ENCODE measurements around the gene ELAVL2. TPM values are rescaled to one million over a fixed set of nuclear protein-coding genes. Genes with fewer than 3 reads are reported as not detected.

Gene ELAVL2
- total RNA-seq, 1 donor from 2014 or later: not detected

DNA sequence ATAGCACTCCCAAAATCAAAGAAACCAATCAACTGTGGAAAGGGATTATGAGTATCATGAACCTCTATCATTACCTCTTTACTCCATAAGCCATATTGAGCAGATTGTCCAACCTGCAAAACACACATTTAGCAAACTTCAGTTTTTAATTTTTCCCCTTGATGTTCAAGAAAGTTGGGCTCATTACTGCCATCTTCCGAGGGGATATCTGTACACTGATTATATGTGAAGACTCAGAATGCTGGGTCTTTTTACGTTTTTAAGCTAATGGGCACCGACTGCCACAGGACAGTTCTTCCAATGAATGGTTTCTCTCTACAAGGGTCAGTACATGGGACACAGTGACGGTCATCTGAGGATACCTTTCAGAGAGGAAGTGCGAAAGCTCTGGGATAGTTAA is 132.7 kb downstream of the ELAVL2 start:
- H3K9me3 ChIP-seq: no peaks in the 10 kb centered on the region
- intact Hi-C loops (cut with DNase I): no loop called here
- TF ChIP-seq, protein P1, sequence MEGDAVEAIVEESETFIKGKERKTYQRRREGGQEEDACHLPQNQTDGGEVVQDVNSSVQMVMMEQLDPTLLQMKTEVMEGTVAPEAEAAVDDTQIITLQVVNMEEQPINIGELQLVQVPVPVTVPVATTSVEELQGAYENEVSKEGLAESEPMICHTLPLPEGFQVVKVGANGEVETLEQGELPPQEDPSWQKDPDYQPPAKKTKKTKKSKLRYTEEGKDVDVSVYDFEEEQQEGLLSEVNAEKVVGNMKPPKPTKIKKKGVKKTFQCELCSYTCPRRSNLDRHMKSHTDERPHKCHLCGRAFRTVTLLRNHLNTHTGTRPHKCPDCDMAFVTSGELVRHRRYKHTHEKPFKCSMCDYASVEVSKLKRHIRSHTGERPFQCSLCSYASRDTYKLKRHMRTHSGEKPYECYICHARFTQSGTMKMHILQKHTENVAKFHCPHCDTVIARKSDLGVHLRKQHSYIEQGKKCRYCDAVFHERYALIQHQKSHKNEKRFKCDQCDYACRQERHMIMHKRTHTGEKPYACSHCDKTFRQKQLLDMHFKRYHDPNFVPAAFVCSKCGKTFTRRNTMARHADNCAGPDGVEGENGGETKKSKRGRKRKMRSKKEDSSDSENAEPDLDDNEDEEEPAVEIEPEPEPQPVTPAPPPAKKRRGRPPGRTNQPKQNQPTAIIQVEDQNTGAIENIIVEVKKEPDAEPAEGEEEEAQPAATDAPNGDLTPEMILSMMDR (IDR thresholded peaks at IDR 0.05): no peak
- H3K27me3 ChIP-seq: no peaks in the 10 kb centered on the region
- H3K4me1 ChIP-seq: no peaks in the 10 kb centered on the region
- DNase-seq (no peak), ATAC-seq (no peak)
- no peak overlapping the region for H3K27ac ChIP-seq
- H3K4me3 ChIP-seq: no peak overlapping the region
- no peaks in the 10 kb centered on the region for H3K36me3 ChIP-seq

DNA sequence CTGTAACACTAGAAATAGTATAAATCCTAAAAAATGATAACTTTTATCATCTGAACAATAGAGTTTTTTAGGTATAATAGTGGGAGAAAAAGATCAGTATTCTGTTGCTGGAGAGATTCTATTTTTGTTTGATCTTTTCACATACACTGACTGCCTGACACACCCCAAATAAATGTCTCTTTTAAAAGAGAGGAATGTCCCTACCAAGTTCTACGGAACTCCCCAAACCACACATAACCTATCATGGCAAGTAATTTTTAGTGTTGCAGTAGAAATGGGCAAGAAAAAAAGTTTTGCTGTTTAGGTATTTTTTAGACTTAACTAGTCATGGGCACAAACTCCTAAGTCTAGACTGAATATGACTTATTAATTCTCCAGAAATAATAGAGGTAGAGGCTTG is 139.1 kb downstream of the ELAVL2 start:
- DNase-seq (no peak), ATAC-seq (no peak)
- Histone ChIP-seq H3K36me3 (no peaks in the 10 kb centered on the region), H3K27ac (no peak overlapping the region), H3K4me1 (no peaks in the 10 kb centered on the region), H3K4me3 (no peak overlapping the region), H3K9me3 (no peaks in the 10 kb centered on the region), H3K27me3 (no peaks in the 10 kb centered on the region)
- intact Hi-C loops (cut with DNase I): no loop called here
- TF ChIP-seq, protein P1 (IDR thresholded peaks at IDR 0.05): no peak

DNA sequence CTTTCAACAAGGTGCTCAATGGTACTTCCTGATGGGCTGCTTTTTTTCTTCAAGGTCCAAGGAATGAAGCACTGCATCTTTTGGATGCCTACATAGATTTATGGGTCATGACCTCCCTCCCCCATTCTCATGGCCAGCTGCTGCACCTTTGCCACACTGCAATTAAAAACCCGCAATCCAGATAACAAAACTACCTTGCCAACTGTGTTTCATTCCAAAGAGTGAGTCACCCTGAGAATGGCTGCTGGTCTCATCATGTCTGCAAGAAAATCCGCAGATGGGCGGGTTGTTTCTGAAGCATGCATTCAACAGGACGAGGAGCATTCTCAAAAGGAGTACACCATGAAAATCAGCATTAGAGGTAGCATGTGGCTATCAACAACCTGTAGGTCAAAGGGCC is 139.8 kb downstream of the ELAVL2 start:
- TF ChIP-seq, protein P1 (IDR thresholded peaks at IDR 0.05): no peak
- H3K4me3 ChIP-seq: no peak overlapping the region
- no peaks in the 10 kb centered on the region for H3K4me1 ChIP-seq
- H3K9me3 ChIP-seq: no peaks in the 10 kb centered on the region
- intact Hi-C loops (cut with DNase I): no loop called here
- no peaks in the 10 kb centered on the region for H3K27me3 ChIP-seq
- no peak for DNase-seq
- no peaks in the 10 kb centered on the region for H3K36me3 ChIP-seq
- ATAC-seq: no peak
- no peak overlapping the region for H3K27ac ChIP-seq

- Histone ChIP-seq H3K27me3 (no peaks in the 10 kb centered on the region), H3K4me3 (no peak overlapping the region), H3K9me3 (no peaks in the 10 kb centered on the region), H3K36me3 (no peaks in the 10 kb centered on the region), H3K27ac (no peak overlapping the region), H3K4me1 (no peaks in the 10 kb centered on the region)
- DNase-seq (no peak), ATAC-seq (no peak)
- TF ChIP-seq, protein P1 (IDR thresholded peaks at IDR 0.05): no peak
- intact Hi-C loops (cut with DNase I): no loop called here
These were observed 142.4 kb downstream of the ELAVL2 start for GRCh38 chr9:23683611-23684061.

- H3K27me3 ChIP-seq: no peaks in the 10 kb centered on the region
- no peak overlapping the region for H3K27ac ChIP-seq
- H3K36me3 ChIP-seq: no peaks in the 10 kb centered on the region
- TF ChIP-seq, protein P1 (IDR thresholded peaks at IDR 0.05): no peak
- intact Hi-C loops (cut with DNase I): no loop called here
- ATAC-seq (no peak), DNase-seq (no peak)
- H3K9me3 ChIP-seq: no peaks in the 10 kb centered on the region
- no peaks in the 10 kb centered on the region for H3K4me1 ChIP-seq
- no peak overlapping the region for H3K4me3 ChIP-seq
These were observed 143.1 kb downstream of the ELAVL2 start for GRCh38 chr9:23682891-23683431.

GRCh38 chr9:23682352-23682751 is 143.7 kb downstream of the ELAVL2 start:
- ATAC-seq (no peak), DNase-seq (no peak)
- Histone ChIP-seq H3K4me1 (no peaks in the 10 kb centered on the region), H3K9me3 (no peaks in the 10 kb centered on the region), H3K4me3 (no peak overlapping the region), H3K27ac (no peak overlapping the region), H3K36me3 (no peaks in the 10 kb centered on the region), H3K27me3 (no peaks in the 10 kb centered on the region)
- TF ChIP-seq, protein P1 (IDR thresholded peaks at IDR 0.05): no peak
- intact Hi-C loops (cut with DNase I): no loop called here

Measured in upper lobe of right lung (tissue), 1 donor.